Adipocyte (in vitro differentiated cells): ENCODE data around the gene TMEM225B.
A peak's percentile ranks its signal among the peaks of the same experiment; 100 is the strongest.
"Not testable (repeated sequence)": the region's sequence is repeated elsewhere in the genome, so short reads cannot be mapped to it uniquely, and the experiment has no call there.

Source experiments
- DNase-seq: peaks from one replicate; pipeline ENCODE4 v3.0.0-alpha.2; 2015; ENCODE audit warnings: low read depth
- H3K27me3 ChIP-seq: replicated peaks from 2 replicates; pipeline ENCODE4 v1.7.0; 2013; ENCODE audit warnings: mild to moderate bottlenecking, low read length, moderate library complexity; ENCODE audit not compliant: control insufficient read depth, insufficient read depth
- H3K36me3 ChIP-seq: 2 replicates; pipeline ENCODE4 v1.7.0; 2013; ENCODE audit warnings: low read length, mild to moderate bottlenecking, moderate library complexity; ENCODE audit not compliant: control insufficient read depth, insufficient read depth, severe bottlenecking
- H3K4me1 ChIP-seq: 2 replicates; pipeline ENCODE4 v1.7.0; 2013; ENCODE audit warnings: mild to moderate bottlenecking, low read length, moderate library complexity; ENCODE audit not compliant: control insufficient read depth, insufficient read depth
- H3K4me3 ChIP-seq: 2 replicates; pipeline ENCODE4 v1.7.0; 2013; ENCODE audit warnings: mild to moderate bottlenecking, low read length, moderate library complexity
- H3K9ac ChIP-seq: 2 replicates; pipeline ENCODE4 v1.7.0; 2013; ENCODE audit warnings: mild to moderate bottlenecking, low read length, moderate library complexity
- H3K9me3 ChIP-seq: 2 replicates; pipeline ENCODE4 v1.7.0; 2013; ENCODE audit warnings: mild to moderate bottlenecking, low read length, moderate library complexity; ENCODE audit not compliant: control insufficient read depth

The TMEM225B gene

GRCh38 chr7:99579956-99580777 lies 17.9 kb upstream of the TMEM225B start:
- Histone ChIP-seq H3K4me1 (peaks cover 8% of the 10 kb centered on the region), H3K9ac (peak overlapping the region; percentile 77), H3K36me3 (no peaks in the 10 kb centered on the region), H3K27me3 (no peaks in the 10 kb centered on the region), H3K9me3 (no peaks in the 10 kb centered on the region), H3K4me3 (peak overlapping the region; percentile 80)
- DNase-seq, result peak; percentile 71

GRCh38 chr7:99580778-99581332 lies 17.2 kb upstream of the TMEM225B start:
- not testable (repeated sequence) for H3K27me3 ChIP-seq, DNase-seq, H3K4me1 ChIP-seq, H3K36me3 ChIP-seq, H3K9me3 ChIP-seq
- Histone ChIP-seq H3K4me3 (peak overlapping the region; percentile 80), H3K9ac (peak overlapping the region; percentile 77)

DNA sequence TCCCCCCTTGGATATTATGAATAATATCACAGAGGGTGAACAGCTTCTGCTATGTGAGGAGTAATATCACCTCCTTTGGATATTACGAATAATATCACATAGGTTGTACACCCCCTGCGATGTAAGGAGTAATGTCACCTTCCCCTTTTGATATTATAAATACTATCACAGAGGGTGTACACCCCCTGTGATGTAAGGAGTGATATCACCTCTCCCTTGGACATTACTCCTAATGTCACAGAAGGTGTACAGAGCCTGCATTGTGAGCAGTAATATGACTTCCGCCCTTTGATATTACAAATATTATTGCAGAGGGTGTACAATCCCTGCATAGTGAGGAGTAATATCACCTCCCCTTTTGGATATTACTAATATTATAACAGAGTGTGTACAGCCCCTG lies 9.2 kb upstream of the TMEM225B start:
- no peaks in the 10 kb centered on the region for H3K4me1 ChIP-seq
- H3K4me3 ChIP-seq, result no peak overlapping the region
- no peaks in the 10 kb centered on the region for H3K27me3 ChIP-seq
- H3K9me3 ChIP-seq, result no peaks in the 10 kb centered on the region
- H3K9ac ChIP-seq, result no peak overlapping the region
- H3K36me3 ChIP-seq, result no peaks in the 10 kb centered on the region
- DNase-seq, result no peak

GRCh38 chr7:99594948-99595745 lies 2.9 kb upstream of the TMEM225B start:
- no peaks in the 10 kb centered on the region for H3K4me1 ChIP-seq
- no peak overlapping the region for H3K9ac ChIP-seq
- DNase-seq, result no peak
- no peaks in the 10 kb centered on the region for H3K27me3 ChIP-seq
- no peaks in the 10 kb centered on the region for H3K36me3 ChIP-seq
- H3K4me3 ChIP-seq, result no peak overlapping the region
- no peaks in the 10 kb centered on the region for H3K9me3 ChIP-seq

DNA sequence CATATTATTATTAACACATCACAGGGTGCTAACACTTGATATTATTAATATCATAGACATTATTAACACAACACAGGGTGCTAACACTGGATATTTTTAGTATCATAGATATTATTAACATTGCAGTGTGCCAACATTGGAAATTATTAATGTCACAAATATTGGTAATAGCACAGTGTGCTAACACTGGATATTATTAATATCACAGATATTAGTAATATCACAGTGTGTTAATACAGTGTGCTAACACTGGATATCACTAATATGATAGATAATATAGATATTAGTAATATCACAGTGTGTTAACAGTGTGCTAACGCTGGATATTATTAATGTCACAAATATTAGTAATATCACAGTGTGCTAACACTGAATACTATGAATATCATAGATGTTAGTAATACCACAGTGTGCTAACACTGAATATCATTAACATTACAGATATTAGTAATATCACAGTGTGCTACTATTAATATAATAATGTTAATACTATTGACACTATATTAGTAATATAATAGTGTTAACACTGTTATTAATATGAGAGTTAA lies 1.6 kb upstream of the TMEM225B start:
- no peak for DNase-seq
- Histone ChIP-seq H3K9me3 (no peaks in the 10 kb centered on the region), H3K9ac (no peak overlapping the region), H3K27me3 (no peaks in the 10 kb centered on the region), H3K4me1 (no peaks in the 10 kb centered on the region), H3K4me3 (no peak overlapping the region), H3K36me3 (no peaks in the 10 kb centered on the region)

GRCh38 chr7:99599836-99600235 lies 1.8 kb downstream of the TMEM225B start:
- Histone ChIP-seq H3K9ac (no peak overlapping the region), H3K27me3 (no peaks in the 10 kb centered on the region), H3K9me3 (no peaks in the 10 kb centered on the region), H3K36me3 (no peaks in the 10 kb centered on the region), H3K4me3 (no peak overlapping the region), H3K4me1 (no peaks in the 10 kb centered on the region)
- no peak for DNase-seq

DNA sequence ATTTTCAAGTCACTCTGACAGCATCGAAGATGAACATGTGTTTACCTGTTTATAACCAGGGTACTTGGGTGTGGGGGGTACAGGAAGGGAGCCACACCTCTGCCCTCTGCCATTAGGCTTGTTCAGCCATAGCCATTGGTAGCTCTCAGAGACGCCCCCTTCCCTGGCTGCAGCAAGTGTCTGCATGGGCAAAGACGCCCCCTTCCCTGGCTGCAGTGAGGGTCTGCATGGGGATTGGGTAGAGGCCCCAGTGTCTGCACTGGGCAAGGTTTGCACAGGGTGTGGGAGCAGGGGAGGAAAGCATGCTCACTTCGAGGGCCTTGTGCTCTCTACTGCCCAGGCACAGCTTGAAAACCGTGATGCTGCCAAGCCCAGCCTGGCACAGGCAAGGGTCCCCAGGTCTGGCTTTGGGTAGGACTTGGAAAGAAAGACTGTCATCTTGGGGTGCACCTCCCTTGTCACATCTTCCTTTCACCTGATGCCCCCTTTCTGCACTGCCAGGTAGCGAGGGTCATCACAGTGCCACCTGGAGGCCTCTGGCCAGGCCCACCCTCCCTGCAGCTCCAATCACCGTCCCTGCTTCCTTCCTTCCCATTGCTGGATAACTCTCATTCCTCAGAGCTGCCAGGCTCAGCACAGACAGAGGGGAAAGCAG lies 3.7 kb downstream of the TMEM225B start:
- no peaks in the 10 kb centered on the region for H3K36me3 ChIP-seq
- no peaks in the 10 kb centered on the region for H3K27me3 ChIP-seq
- no peaks in the 10 kb centered on the region for H3K9me3 ChIP-seq
- no peak overlapping the region for H3K4me3 ChIP-seq
- no peak for DNase-seq
- H3K4me1 ChIP-seq, result no peaks in the 10 kb centered on the region
- no peak overlapping the region for H3K9ac ChIP-seq

GRCh38 chr7:99605527-99605926 lies 7.5 kb downstream of the TMEM225B start:
- Histone ChIP-seq H3K4me3 (no peak overlapping the region), H3K9ac (no peak overlapping the region), H3K4me1 (no peaks in the 10 kb centered on the region), H3K27me3 (no peaks in the 10 kb centered on the region), H3K9me3 (no peaks in the 10 kb centered on the region), H3K36me3 (no peaks in the 10 kb centered on the region)
- DNase-seq, result no peak

GRCh38 chr7:99606531-99606930 lies 8.5 kb downstream of the TMEM225B start:
- Histone ChIP-seq H3K27me3 (no peaks in the 10 kb centered on the region), H3K4me3 (no peak overlapping the region), H3K4me1 (no peaks in the 10 kb centered on the region), H3K9ac (no peak overlapping the region), H3K36me3 (no peaks in the 10 kb centered on the region), H3K9me3 (no peaks in the 10 kb centered on the region)
- DNase-seq, result no peak

- DNase-seq, result no peak
- H3K36me3 ChIP-seq, result no peaks in the 10 kb centered on the region
Observed at GRCh38 chr7:99607548-99607947, 9.5 kb downstream of the TMEM225B start.

DNA sequence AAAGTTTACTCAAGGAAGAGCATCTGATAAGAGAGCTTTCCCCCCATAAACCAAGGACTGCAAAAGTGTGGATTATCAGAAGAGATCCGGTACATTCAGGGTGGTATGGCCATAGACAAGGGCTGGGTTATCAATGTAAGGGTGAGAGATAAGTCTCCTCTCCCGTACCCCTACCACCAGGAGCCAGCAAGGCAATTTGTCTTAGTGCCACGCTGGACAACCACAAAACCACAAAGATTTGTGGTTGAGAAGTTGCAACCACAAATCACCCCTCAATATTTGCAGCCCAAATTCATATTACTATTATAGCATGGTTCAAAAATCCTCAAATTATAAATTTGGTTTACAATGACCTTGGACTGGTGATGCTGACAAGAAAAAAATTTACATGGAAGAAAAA lies 16.4 kb downstream of the TMEM225B start:
- no peaks in the 10 kb centered on the region for H3K9me3 ChIP-seq
- peaks cover 16% of the 10 kb centered on the region for H3K4me1 ChIP-seq
- peaks cover 12% of the 10 kb centered on the region for H3K36me3 ChIP-seq
- no peaks in the 10 kb centered on the region for H3K27me3 ChIP-seq
- no peak overlapping the region for H3K9ac ChIP-seq
- H3K4me3 ChIP-seq, result no peak overlapping the region
- DNase-seq, result no peak

More at GRCh38 chr7:99607548-99607947, 9.5 kb downstream of the TMEM225B start:
- no peak overlapping the region for H3K4me3 ChIP-seq
- no peak overlapping the region for H3K9ac ChIP-seq
- H3K27me3 ChIP-seq, result no peaks in the 10 kb centered on the region
- H3K4me1 ChIP-seq, result no peaks in the 10 kb centered on the region
- H3K9me3 ChIP-seq, result no peaks in the 10 kb centered on the region
